Sigmoid colon (tissue), 7 donors: ENCODE data around the gene AMD1. TPM values are rescaled to one million over a fixed set of nuclear protein-coding genes. Genes with fewer than 3 reads are reported as not detected.

Experiments
- DNase-seq: peaks from one replicate; pipeline ENCODE4 v3.0.0-alpha.2; 2019
- H3K27ac ChIP-seq, 4 donors: fragments of 200-600 bp; sonication (generic); one replicate each; pipeline ENCODE4 v1.5.1; 2016 to 2019; ENCODE audit warnings: mild to moderate bottlenecking in 1 of 4
- H3K27me3 ChIP-seq, 3 donors: fragments of 200-600 bp; sonication (generic); one replicate each; pipeline ENCODE4 v1.5.1; 2019; ENCODE audit warnings: mild to moderate bottlenecking in 1 of 3
- H3K36me3 ChIP-seq, 4 donors: fragments of 200-600 bp; sonication (generic); one replicate each; pipeline ENCODE4 v1.5.1; 2016 to 2019
- H3K4me1 ChIP-seq, 4 donors: fragments of 200-600 bp; sonication (generic); one replicate each; pipeline ENCODE4 v1.5.1; 2017 to 2019
- H3K4me3 ChIP-seq, 4 donors: fragments of 200-600 bp; sonication (generic); one replicate each; pipeline ENCODE4 v1.5.1; 2017 to 2019; ENCODE audit warnings: mild to moderate bottlenecking in 2 of 4, moderate library complexity in 1 of 4
- H3K9me3 ChIP-seq, 4 donors: fragments of 200-600 bp in 3 of 4; sonication (generic) in 3 of 4; one replicate each; pipeline versions ENCODE4 v1.5.1 to v1.6.1; 2013 to 2019
- EP300 ChIP-seq, 4 donors: sonication (generic); formaldehyde crosslinking; IDR thresholded peaks; one replicate each; pipeline ENCODE4 v1.6.1; 2017; ENCODE audit warnings: antibody characterized with exemption in 4 of 4
- POLR2A ChIP-seq, 2 donors: fragments of 450-650 bp; IDR thresholded peaks; one replicate each; pipeline ENCODE4 v1.6.1; 2016; ENCODE audit warnings: antibody characterized with exemption in 2 of 2, mild to moderate bottlenecking in 2 of 2, moderate library complexity in 2 of 2
- POLR2AphosphoS5 ChIP-seq, 4 donors: sonication (generic); formaldehyde crosslinking; IDR thresholded peaks; one replicate each; pipeline ENCODE4 v1.6.1; 2017; ENCODE audit warnings: antibody characterized with exemption in 4 of 4
- WGBS, 2 donors: extraction: QIAGEN DNeasy Blood & Tissue Kit; methylation state at CpG; one replicate each; pipeline ENCODE4 v1.1.7; 2013; 5-methylcytosine and 5-hydroxymethylcytosine counted together
- intact Hi-C: fragments of 100-400 bp; cut with DNase I; formaldehyde crosslinking; loops from one replicate; pipeline ENCODE4 v1.15.1; 2023
- polyA plus RNA-seq, 3 donors: library from polyadenylated mRNA; stranded (reverse); fragments of 200-250 nt; gene quantifications; one replicate each; pipeline ENCODE4 v1.2.3, GENCODE V29; 2013
- total RNA-seq, 4 donors: library from RNA; depleted of rRNA; stranded (reverse); fragments of >200 nt; gene quantifications; one replicate each; pipeline ENCODE4 v1.1.0, GENCODE V29; 2016
- TF ChIP-seq, protein P1 (sequence below), 4 experiments: fragments of 450-650 bp in 3 of 4; fragments of 200-600 bp in 1 of 4; IDR thresholded peaks; one replicate each; pipeline ENCODE4 v1.5.1; 2016 to 2019; ENCODE audit warnings: antibody characterized with exemption in 4 of 4, mild to moderate bottlenecking in 3 of 4, moderate library complexity in 2 of 4
- donor health status: healthy with polysubstance abuse.
- donor health status: Bipolar disorder and iron deficiency.
- donor health status: healthy.

Gene AMD1
- total and polyA plus RNA-seq, 7 donors = 44.6 to 74.2 (median 64.7) TPM

DNA sequence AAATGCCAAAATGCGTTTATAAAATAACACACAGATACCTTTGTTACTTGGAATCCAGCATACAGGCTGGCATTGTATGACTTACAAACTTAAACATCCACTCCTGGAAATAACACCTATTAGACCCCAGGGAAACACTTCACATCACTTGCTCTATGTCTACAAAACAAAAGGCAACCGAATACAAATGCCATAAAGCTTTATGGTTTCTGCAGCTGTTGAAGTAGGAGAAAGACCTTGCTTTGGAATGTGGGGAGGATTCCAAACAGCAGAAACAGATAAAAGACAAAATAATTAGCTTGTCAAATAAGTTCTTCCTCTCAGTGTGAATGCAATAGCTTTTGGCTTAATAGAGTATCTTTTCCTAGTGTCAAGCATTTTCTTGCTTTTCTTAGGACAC, 9.8 kb upstream of the AMD1 start:
- Histone ChIP-seq H3K4me1 (no peaks in the 10 kb centered on the region), H3K27me3 (no peaks in the 10 kb centered on the region), H3K36me3 (no peaks in the 10 kb centered on the region), H3K9me3 (no peaks in the 10 kb centered on the region), H3K27ac (no peak overlapping the region), H3K4me3 (no peak overlapping the region)
- no peak for DNase-seq
- intact Hi-C loops = no loop called here
- TF ChIP-seq EP300 (IDR thresholded peaks at IDR 0.05) = no peak
- TF ChIP-seq POLR2AphosphoS5 (IDR thresholded peaks at IDR 0.05) = no peak
- no peak for TF ChIP-seq POLR2A (IDR thresholded peaks at IDR 0.05)
- TF ChIP-seq, protein P1, sequence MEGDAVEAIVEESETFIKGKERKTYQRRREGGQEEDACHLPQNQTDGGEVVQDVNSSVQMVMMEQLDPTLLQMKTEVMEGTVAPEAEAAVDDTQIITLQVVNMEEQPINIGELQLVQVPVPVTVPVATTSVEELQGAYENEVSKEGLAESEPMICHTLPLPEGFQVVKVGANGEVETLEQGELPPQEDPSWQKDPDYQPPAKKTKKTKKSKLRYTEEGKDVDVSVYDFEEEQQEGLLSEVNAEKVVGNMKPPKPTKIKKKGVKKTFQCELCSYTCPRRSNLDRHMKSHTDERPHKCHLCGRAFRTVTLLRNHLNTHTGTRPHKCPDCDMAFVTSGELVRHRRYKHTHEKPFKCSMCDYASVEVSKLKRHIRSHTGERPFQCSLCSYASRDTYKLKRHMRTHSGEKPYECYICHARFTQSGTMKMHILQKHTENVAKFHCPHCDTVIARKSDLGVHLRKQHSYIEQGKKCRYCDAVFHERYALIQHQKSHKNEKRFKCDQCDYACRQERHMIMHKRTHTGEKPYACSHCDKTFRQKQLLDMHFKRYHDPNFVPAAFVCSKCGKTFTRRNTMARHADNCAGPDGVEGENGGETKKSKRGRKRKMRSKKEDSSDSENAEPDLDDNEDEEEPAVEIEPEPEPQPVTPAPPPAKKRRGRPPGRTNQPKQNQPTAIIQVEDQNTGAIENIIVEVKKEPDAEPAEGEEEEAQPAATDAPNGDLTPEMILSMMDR (IDR thresholded peaks at IDR 0.05) = no peak
- WGBS, 2 donors = 20 to 58% methylated on average over 2 of the region's 2 CpGs

DNA sequence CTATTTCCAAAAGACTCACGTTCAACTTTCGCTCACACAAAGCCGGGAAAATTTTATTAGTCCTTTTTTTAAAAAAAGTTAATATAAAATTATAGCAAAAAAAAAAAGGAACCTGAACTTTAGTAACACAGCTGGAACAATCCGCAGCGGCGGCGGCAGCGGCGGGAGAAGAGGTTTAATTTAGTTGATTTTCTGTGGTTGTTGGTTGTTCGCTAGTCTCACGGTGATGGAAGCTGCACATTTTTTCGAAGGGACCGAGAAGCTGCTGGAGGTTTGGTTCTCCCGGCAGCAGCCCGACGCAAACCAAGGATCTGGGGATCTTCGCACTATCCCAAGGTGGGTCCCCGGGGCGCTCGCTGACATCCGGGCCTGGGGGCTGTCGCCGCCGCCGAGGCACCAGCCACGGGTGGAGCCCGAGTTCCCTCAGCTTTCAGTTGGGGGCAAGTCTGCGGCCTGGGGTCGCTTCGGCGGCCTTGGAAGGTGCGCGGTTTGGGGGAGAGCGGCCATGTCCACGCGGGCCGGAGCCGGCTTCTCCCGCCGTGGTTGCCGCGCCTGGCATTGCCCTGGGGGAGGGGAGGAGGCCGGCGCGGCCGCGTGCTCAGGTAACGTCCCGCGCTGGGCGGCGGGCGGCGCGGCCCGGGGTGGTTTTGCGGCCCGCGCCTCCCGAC, 429 bp downstream of the AMD1 start:
- Histone ChIP-seq H3K9me3 (no peaks in the 10 kb centered on the region), H3K36me3 (no peaks in the 10 kb centered on the region), H3K27me3 (no peaks in the 10 kb centered on the region), H3K4me3 (peak overlapping the region; percentile 72 to 96 (median 90)), H3K4me1 (peaks cover 0 to 44% (median 36%) of the 10 kb centered on the region in 4 donors), H3K27ac (peak overlapping the region; percentile 94 to 99 (median 98))
- intact Hi-C loops = loop anchor here (1.0 to 10.0 kb wide), 5 partner anchors 60 to 1180 kb away; partner anchors contain the start of genes AK9, CDK19, FIG4 and METTL24
- DNase-seq = peak; percentile 76
- TF ChIP-seq POLR2AphosphoS5 (IDR thresholded peaks at IDR 0.05) (no peak), POLR2A (IDR thresholded peaks at IDR 0.05) (no peak), EP300 (IDR thresholded peaks at IDR 0.05) (no peak)
- TF ChIP-seq, protein P1 (IDR thresholded peaks at IDR 0.05) = no peak
- WGBS, 2 donors = 0% methylated on average over 60 of the region's 60 CpGs

DNA sequence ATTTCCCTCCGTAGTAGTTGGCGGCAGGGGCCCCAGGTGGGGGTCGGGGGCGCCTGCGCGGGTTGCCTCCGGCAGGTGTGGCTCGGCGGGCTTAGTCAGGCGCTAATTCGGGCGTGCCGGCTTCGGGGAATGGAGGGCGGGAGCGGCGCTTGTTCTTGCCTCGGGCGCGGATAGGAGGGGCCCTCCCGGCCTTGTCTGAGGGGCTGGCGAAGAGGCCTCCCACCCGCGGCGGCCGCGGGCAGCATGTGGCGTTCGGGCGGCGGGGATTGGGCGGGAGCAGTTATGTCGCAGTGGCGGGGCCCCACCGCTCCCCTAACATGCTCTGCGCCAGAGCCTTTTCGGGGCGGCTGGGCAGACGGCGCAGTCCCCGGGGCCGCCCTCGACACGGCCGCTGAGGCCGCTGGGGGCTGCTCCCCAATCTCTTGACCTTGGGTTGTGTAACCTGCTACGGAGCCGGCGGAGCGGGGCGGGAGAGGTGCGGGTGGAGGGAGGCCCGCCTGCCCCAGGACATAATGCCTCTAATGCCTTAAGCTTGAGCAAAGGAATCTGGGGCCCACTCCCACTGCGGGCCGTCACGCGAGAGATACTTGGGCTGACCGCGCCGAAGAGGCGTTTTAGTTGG, 1.1 kb downstream of the AMD1 start:
- TF ChIP-seq POLR2A (IDR thresholded peaks at IDR 0.05) (no peak), EP300 (IDR thresholded peaks at IDR 0.05) (no peak)
- TF ChIP-seq, protein P1 (IDR thresholded peaks at IDR 0.05) = no peak
- H3K36me3 ChIP-seq = no peaks in the 10 kb centered on the region
- DNase-seq = peak; percentile 82
- H3K27me3 ChIP-seq = no peaks in the 10 kb centered on the region
- H3K9me3 ChIP-seq = no peaks in the 10 kb centered on the region
- H3K4me3 ChIP-seq = peak overlapping the region; percentile 72 to 96 (median 90)
- H3K4me1 ChIP-seq = peaks cover 0 to 50% (median 40%) of the 10 kb centered on the region in 4 donors
- H3K27ac ChIP-seq = peak overlapping the region; percentile 94 to 99 (median 98)
- intact Hi-C loops = loop anchor here (2.0 to 10.0 kb wide), 5 partner anchors 83 to 1181 kb away; partner anchors contain the start of genes AK9, FIG4, GTF3C6 and METTL24
- 0% methylated on average over 61 of the region's 61 CpGs for WGBS, 2 donors

DNA sequence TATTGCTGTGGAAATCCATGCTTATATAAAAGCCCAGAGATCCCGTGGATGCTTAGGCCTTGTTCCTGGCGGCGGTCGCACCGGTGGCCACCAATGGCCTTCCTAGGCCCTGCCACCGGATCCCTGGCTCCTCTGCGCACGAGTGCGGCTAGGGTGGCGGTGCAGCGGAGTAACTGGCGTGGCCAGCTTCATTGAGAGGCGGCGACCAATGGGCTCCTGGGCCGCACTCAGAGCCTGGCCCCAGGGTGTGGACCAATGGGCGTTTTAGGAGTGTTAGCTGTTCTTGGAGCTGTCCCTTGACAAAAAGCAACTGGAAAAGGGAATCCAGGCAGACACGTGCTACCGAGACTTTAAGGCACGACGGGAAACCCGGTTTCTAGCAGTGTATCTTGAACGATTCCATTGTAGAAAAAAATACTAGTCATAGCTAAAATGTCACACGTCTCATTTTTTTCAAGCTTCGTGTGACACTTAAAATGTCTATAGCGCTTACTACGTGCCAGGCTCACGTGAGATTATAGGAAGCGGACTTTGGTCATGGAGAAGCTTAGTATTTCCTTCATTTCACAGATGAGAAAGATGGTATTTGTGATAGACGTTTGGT, 1.7 kb downstream of the AMD1 start:
- Histone ChIP-seq H3K9me3 (no peaks in the 10 kb centered on the region), H3K4me3 (peak overlapping the region; percentile 72 to 96 (median 90)), H3K4me1 (peaks cover 0 to 56% (median 46%) of the 10 kb centered on the region in 4 donors), H3K27me3 (no peaks in the 10 kb centered on the region), H3K27ac (peak overlapping the region; percentile 94 to 99 (median 98)), H3K36me3 (no peaks in the 10 kb centered on the region)
- peak; percentile 96 for DNase-seq
- intact Hi-C loops = loop anchor here (2.0 to 10.0 kb wide), 4 partner anchors 83 to 1181 kb away; partner anchors contain the start of genes AK9, FIG4, GTF3C6 and METTL24
- 1% methylated on average over 29 of the region's 29 CpGs for WGBS, 2 donors
- TF ChIP-seq POLR2A (IDR thresholded peaks at IDR 0.05) (peak; percentile 83 to 88), EP300 (IDR thresholded peaks at IDR 0.05) (peak in 1 of 4 donors; percentile 17), POLR2AphosphoS5 (IDR thresholded peaks at IDR 0.05) (peak; percentile 95 to 98 (median 97))
- TF ChIP-seq, protein P1 (IDR thresholded peaks at IDR 0.05) = no peak
